NK-92 treated with Interleukin-12 subunit alpha and Interleukin-12 subunit beta, amount 100 ng/mL, for 24 hours (cell line): Measurements from ENCODE around the gene TNRC6C.

Experiments
- DNase-seq: peaks from one replicate; lab custom pipeline; 2025; lab: John Stamatoyannopoulos, UW

TNRC6C gene

GRCh38 chr17:77957857-77958715, at the start of gene TNRC6C:
TNRC6C (plus strand) TSS chr17:77958703; CDS start chr17:78004207, 45,504 bp downstream.
- peak; percentile 100 for DNase-seq

GRCh38 chr17:77909236-77909635, 49.3 kb upstream of the TNRC6C start:
- no peak for DNase-seq

GRCh38 chr17:77909816-77910215, 48.7 kb upstream of the TNRC6C start:
- DNase-seq, result no peak

GRCh38 chr17:77914385-77915254, 43.9 kb upstream of the TNRC6C start:
- DNase-seq, result no peak

- DNase-seq, result no peak
These were observed 42.9 kb upstream of the TNRC6C start for GRCh38 chr17:77915594-77916021.

GRCh38 chr17:77916264-77916663, 42.2 kb upstream of the TNRC6C start:
- DNase-seq, result no peak

- DNase-seq, result no peak
These were observed 41.6 kb upstream of the TNRC6C start for GRCh38 chr17:77916703-77917481.

GRCh38 chr17:77919276-77919675, 39.2 kb upstream of the TNRC6C start:
- no peak for DNase-seq

- DNase-seq, result no peak
These were observed 35.4 kb upstream of the TNRC6C start for GRCh38 chr17:77923135-77923534.

- DNase-seq, result no peak
These were observed 34.6 kb upstream of the TNRC6C start for GRCh38 chr17:77923776-77924513.

- no peak for DNase-seq
These were observed 33.7 kb upstream of the TNRC6C start for GRCh38 chr17:77924757-77925336.

GRCh38 chr17:77925831-77926543, 32.5 kb upstream of the TNRC6C start:
- no peak for DNase-seq

GRCh38 chr17:77926981-77927380, 31.5 kb upstream of the TNRC6C start:
- DNase-seq, result no peak

- DNase-seq, result no peak
These were observed 30.6 kb upstream of the TNRC6C start for GRCh38 chr17:77927777-77928518.

- no peak for DNase-seq
These were observed 29.9 kb upstream of the TNRC6C start for GRCh38 chr17:77928519-77929179.

- DNase-seq, result no peak
These were observed 29.3 kb upstream of the TNRC6C start for GRCh38 chr17:77929180-77929564.

GRCh38 chr17:77929871-77930436, 28.5 kb upstream of the TNRC6C start:
- DNase-seq, result no peak
